ENCODE measurements around the gene CCDC102A. TPM values are rescaled to one million over a fixed set of nuclear protein-coding genes. Genes with fewer than 3 reads are reported as not detected.
A peak's percentile ranks its signal among the peaks of the same experiment; 100 is the strongest.

Gene CCDC102A
- total and polyA plus RNA-seq, 2 of the 13 experiments (the other 11 are each of a cell fraction or from before 2014, with no cell fraction given) = 2.1 to 2.8 TPM

DNA sequence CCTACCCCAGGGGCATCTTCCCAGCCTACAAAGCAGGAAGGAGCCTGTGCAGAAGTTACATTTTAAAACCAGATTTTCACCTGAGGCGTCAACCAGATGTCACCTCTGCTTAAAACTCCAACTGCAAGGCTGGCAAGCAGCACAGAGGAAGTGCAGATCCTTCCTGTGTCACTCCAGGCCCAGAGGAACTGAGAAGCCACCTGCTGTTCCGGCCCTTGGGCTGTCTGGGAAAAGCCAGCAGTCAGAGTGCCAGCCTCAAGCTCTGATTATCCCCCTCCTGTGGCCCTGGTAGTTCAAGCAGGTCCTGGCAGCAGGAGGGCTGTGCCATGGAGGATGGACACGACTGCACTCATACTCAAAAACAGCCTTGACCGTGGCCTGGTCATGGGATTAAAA is 63.7 kb downstream of the CCDC102A start (continued):
- TF ChIP-seq, protein P1, sequence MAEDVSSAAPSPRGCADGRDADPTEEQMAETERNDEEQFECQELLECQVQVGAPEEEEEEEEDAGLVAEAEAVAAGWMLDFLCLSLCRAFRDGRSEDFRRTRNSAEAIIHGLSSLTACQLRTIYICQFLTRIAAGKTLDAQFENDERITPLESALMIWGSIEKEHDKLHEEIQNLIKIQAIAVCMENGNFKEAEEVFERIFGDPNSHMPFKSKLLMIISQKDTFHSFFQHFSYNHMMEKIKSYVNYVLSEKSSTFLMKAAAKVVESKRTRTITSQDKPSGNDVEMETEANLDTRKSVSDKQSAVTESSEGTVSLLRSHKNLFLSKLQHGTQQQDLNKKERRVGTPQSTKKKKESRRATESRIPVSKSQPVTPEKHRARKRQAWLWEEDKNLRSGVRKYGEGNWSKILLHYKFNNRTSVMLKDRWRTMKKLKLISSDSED (CRISPR knock-in tag; IDR thresholded peaks at IDR 0.05) = no peak
- TF ChIP-seq SRY (CRISPR knock-in tag; IDR thresholded peaks at IDR 0.05) (0 out of 2 replicates have a peak, but pooled peaks have one; percentile 22), ZNF816 (CRISPR knock-in tag; IDR thresholded peaks at IDR 0.05; ENCODE audit: borderline replicate concordance) (no peak), ZNF160 (CRISPR knock-in tag; IDR thresholded peaks at IDR 0.05) (no peak), ZNF558 (CRISPR knock-in tag; IDR thresholded peaks at IDR 0.05; ENCODE audit: borderline replicate concordance) (no peak)
- TF ChIP-seq, protein P2, sequence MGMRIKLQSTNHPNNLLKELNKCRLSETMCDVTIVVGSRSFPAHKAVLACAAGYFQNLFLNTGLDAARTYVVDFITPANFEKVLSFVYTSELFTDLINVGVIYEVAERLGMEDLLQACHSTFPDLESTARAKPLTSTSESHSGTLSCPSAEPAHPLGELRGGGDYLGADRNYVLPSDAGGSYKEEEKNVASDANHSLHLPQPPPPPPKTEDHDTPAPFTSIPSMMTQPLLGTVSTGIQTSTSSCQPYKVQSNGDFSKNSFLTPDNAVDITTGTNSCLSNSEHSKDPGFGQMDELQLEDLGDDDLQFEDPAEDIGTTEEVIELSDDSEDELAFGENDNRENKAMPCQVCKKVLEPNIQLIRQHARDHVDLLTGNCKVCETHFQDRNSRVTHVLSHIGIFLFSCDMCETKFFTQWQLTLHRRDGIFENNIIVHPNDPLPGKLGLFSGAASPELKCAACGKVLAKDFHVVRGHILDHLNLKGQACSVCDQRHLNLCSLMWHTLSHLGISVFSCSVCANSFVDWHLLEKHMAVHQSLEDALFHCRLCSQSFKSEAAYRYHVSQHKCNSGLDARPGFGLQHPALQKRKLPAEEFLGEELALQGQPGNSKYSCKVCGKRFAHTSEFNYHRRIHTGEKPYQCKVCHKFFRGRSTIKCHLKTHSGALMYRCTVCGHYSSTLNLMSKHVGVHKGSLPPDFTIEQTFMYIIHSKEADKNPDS (CRISPR knock-in tag; IDR thresholded peaks at IDR 0.05) = no peak
- TF ChIP-seq, protein P3, sequence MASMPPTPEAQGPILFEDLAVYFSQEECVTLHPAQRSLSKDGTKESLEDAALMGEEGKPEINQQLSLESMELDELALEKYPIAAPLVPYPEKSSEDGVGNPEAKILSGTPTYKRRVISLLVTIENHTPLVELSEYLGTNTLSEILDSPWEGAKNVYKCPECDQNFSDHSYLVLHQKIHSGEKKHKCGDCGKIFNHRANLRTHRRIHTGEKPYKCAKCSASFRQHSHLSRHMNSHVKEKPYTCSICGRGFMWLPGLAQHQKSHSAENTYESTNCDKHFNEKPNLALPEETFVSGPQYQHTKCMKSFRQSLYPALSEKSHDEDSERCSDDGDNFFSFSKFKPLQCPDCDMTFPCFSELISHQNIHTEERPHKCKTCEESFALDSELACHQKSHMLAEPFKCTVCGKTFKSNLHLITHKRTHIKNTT (CRISPR knock-in tag; IDR thresholded peaks at IDR 0.05) = no peak
- TF ChIP-seq, protein P4, sequence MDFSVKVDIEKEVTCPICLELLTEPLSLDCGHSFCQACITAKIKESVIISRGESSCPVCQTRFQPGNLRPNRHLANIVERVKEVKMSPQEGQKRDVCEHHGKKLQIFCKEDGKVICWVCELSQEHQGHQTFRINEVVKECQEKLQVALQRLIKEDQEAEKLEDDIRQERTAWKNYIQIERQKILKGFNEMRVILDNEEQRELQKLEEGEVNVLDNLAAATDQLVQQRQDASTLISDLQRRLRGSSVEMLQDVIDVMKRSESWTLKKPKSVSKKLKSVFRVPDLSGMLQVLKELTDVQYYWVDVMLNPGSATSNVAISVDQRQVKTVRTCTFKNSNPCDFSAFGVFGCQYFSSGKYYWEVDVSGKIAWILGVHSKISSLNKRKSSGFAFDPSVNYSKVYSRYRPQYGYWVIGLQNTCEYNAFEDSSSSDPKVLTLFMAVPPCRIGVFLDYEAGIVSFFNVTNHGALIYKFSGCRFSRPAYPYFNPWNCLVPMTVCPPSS (IDR thresholded peaks at IDR 0.05) = no peak
- TF ChIP-seq, protein P5, sequence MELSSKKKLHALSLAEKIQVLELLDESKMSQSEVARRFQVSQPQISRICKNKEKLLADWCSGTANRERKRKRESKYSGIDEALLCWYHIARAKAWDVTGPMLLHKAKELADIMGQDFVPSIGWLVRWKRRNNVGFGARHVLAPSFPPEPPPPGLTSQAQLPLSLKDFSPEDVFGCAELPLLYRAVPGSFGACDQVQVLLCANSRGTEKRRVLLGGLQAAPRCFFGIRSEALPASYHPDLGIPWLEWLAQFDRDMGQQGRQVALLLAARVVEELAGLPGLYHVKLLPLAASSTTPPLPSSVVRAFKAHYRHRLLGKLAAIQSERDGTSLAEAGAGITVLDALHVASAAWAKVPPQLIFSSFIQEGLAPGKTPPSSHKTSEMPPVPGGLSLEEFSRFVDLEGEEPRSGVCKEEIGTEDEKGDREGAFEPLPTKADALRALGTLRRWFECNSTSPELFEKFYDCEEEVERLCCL (CRISPR knock-in tag; IDR thresholded peaks at IDR 0.05; ENCODE audit: borderline replicate concordance) = 0 out of 2 replicates have a peak, but pooled peaks have one; percentile 73
- TF ChIP-seq, protein P6, sequence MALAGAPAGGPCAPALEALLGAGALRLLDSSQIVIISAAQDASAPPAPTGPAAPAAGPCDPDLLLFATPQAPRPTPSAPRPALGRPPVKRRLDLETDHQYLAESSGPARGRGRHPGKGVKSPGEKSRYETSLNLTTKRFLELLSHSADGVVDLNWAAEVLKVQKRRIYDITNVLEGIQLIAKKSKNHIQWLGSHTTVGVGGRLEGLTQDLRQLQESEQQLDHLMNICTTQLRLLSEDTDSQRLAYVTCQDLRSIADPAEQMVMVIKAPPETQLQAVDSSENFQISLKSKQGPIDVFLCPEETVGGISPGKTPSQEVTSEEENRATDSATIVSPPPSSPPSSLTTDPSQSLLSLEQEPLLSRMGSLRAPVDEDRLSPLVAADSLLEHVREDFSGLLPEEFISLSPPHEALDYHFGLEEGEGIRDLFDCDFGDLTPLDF (CRISPR knock-in tag; IDR thresholded peaks at IDR 0.05) = no peak

Measured in HepG2 (cell line).